ENCODE measurements around the gene ING3. TPM values are rescaled to one million over a fixed set of nuclear protein-coding genes. Genes with fewer than 3 reads are reported as not detected.
A peak's percentile ranks its signal among the peaks of the same experiment; 100 is the strongest.
"Not testable (repeated sequence)": the region's sequence is repeated elsewhere in the genome, so short reads cannot be mapped to it uniquely, and the experiment has no call there.

The ING3 gene
- total RNA-seq, 1 experiment from 2014 or later: 12.6 TPM

DNA sequence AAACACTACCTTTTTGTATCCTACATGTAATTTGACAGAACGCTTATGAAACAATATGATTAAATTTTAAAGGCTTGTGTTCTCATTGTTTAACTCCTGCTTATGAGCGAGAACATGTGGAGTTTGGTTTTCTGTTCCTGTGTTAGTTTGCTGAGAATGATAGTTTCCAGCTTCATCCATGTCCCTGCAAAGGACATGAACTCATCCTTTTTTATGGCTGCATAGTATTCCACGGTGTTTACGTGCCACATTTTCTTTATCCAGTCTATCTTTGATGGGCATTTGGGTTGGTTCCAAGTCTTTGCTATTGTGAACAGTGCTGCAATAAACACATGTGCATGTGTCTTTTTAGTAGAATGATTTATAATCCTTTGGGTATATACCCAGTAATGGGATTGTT is 54.5 kb downstream of the ING3 start:
- 0 out of 2 replicates have a peak, but pooled peaks have one; percentile 57 for TF ChIP-seq GTF2I (CRISPR knock-in tag; conservative IDR thresholded peaks at IDR 0.05)
- POLR2A ChIA-PET; DNase-seq (ENCODE audit: low spot score); H3K9me3 Mint-ChIP-seq; H3K36me3 Mint-ChIP-seq; ATAC-seq; H3K27me3 Mint-ChIP-seq (ENCODE audit: low read depth); H3K27ac Mint-ChIP-seq; H3K4me3 Mint-ChIP-seq; CTCF ChIA-PET: not testable (repeated sequence)
- H3K4me1 Mint-ChIP-seq: peaks cover 21% of the 10 kb centered on the region

GRCh38 chr7:121005996-121006584 is 55.5 kb downstream of the ING3 start:
- Mint-ChIP-seq H3K4me3 (no peak overlapping the region), H3K4me1 (peaks cover 19% of the 10 kb centered on the region), H3K27me3 (ENCODE audit: low read depth) (no peaks in the 10 kb centered on the region), H3K27ac (no peak overlapping the region), H3K9me3 (peaks cover 4% of the 10 kb centered on the region), H3K36me3 (no peaks in the 10 kb centered on the region)
- ATAC-seq: no peak
- ChIA-PET POLR2A (no interaction called here), CTCF (interaction anchor here (1.3 kb wide), 1 partner anchor 18 kb away, joined by 3 read pairs; the partner anchor contains the start of gene CPED1)
- TF ChIP-seq PRDM15 (CRISPR knock-in tag; IDR thresholded peaks at IDR 0.05) (no peak), KAT7 (CRISPR knock-in tag; IDR thresholded peaks at IDR 0.05; ENCODE audit: borderline replicate concordance) (no peak), SOX15 (CRISPR knock-in tag; IDR thresholded peaks at IDR 0.05) (no peak), ZNF671 (CRISPR knock-in tag; IDR thresholded peaks at IDR 0.05) (no peak), MXD4 (CRISPR knock-in tag; IDR thresholded peaks at IDR 0.05; ENCODE audit: borderline replicate concordance) (no peak), ATF1 (CRISPR knock-in tag; IDR thresholded peaks at IDR 0.05) (no peak), NFE2L1 (CRISPR knock-in tag; IDR thresholded peaks at IDR 0.05) (no peak), RORB (CRISPR knock-in tag; IDR thresholded peaks at IDR 0.05) (no peak)
- TF ChIP-seq, protein P1, sequence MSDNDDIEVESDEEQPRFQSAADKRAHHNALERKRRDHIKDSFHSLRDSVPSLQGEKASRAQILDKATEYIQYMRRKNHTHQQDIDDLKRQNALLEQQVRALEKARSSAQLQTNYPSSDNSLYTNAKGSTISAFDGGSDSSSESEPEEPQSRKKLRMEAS (CRISPR knock-in tag; IDR thresholded peaks at IDR 0.05): no peak
- DNase-seq (ENCODE audit: low spot score): no peak

DNA sequence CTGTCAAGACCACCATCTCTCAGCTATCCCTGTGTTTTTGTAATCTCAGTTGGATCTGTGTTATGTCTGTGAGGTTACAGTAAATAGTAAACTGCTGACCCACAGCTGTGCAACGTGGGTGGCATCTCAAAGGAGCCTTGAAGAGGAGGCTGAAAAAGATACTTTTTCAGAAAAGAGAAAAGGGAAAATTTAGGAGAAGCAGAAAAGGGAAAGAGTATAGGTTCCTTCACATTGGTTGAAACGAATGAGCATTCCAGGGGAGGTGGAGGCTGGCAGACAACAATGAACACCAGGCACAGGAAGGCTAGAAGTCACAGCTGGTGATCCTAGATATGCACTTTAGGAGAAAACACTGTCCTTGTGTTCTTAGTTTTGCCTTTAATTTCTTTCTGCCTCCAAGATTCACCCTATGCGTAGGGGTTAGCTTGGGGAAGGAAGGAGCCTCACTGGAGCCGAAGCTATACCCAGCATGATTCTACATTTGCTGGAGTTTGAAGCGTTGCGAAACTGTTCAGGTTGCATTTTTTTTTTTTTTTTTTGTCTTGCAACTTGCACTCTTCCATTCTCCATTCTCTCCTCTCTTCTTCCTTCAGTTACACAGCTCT is 56.2 kb downstream of the ING3 start:
- ChIA-PET POLR2A (no interaction called here), CTCF (interaction anchor here (1.3 kb wide), 1 partner anchor 18 kb away, joined by 3 read pairs; the partner anchor contains the start of gene CPED1)
- H3K4me1 Mint-ChIP-seq: peaks cover 19% of the 10 kb centered on the region
- H3K36me3 Mint-ChIP-seq: no peaks in the 10 kb centered on the region
- ATAC-seq (peak; percentile 50), DNase-seq (ENCODE audit: low spot score) (no peak)
- H3K4me3 Mint-ChIP-seq: no peak overlapping the region
- peaks cover 4% of the 10 kb centered on the region for H3K9me3 Mint-ChIP-seq
- TF ChIP-seq E2F5 (CRISPR knock-in tag; IDR thresholded peaks at IDR 0.05): no peak
- no peak for TF ChIP-seq RORB (CRISPR knock-in tag; IDR thresholded peaks at IDR 0.05)
- no peak for TF ChIP-seq ESRRA (CRISPR knock-in tag; IDR thresholded peaks at IDR 0.05; ENCODE audit: borderline replicate concordance)
- TF ChIP-seq, protein P2, sequence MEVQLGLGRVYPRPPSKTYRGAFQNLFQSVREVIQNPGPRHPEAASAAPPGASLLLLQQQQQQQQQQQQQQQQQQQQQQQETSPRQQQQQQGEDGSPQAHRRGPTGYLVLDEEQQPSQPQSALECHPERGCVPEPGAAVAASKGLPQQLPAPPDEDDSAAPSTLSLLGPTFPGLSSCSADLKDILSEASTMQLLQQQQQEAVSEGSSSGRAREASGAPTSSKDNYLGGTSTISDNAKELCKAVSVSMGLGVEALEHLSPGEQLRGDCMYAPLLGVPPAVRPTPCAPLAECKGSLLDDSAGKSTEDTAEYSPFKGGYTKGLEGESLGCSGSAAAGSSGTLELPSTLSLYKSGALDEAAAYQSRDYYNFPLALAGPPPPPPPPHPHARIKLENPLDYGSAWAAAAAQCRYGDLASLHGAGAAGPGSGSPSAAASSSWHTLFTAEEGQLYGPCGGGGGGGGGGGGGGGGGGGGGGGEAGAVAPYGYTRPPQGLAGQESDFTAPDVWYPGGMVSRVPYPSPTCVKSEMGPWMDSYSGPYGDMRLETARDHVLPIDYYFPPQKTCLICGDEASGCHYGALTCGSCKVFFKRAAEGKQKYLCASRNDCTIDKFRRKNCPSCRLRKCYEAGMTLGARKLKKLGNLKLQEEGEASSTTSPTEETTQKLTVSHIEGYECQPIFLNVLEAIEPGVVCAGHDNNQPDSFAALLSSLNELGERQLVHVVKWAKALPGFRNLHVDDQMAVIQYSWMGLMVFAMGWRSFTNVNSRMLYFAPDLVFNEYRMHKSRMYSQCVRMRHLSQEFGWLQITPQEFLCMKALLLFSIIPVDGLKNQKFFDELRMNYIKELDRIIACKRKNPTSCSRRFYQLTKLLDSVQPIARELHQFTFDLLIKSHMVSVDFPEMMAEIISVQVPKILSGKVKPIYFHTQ (CRISPR knock-in tag; IDR thresholded peaks at IDR 0.05): no peak
- TF ChIP-seq ETV6 (CRISPR knock-in tag; IDR thresholded peaks at IDR 0.05): no peak
- no peaks in the 10 kb centered on the region for H3K27me3 Mint-ChIP-seq (ENCODE audit: low read depth)
- no peak overlapping the region; the same call in 1 of the 2 replicates for H3K27ac Mint-ChIP-seq
